ENCODE results near the gene CBX4. TPM values are rescaled to one million over a fixed set of nuclear protein-coding genes. Genes with fewer than 3 reads are reported as not detected.

CBX4 gene
- total and polyA plus RNA-seq, 10 of the 15 experiments (the other 5 are each of a cell fraction or from before 2014, with no cell fraction given), result 0.69 to 24.6 (median 4.2) TPM

DNA sequence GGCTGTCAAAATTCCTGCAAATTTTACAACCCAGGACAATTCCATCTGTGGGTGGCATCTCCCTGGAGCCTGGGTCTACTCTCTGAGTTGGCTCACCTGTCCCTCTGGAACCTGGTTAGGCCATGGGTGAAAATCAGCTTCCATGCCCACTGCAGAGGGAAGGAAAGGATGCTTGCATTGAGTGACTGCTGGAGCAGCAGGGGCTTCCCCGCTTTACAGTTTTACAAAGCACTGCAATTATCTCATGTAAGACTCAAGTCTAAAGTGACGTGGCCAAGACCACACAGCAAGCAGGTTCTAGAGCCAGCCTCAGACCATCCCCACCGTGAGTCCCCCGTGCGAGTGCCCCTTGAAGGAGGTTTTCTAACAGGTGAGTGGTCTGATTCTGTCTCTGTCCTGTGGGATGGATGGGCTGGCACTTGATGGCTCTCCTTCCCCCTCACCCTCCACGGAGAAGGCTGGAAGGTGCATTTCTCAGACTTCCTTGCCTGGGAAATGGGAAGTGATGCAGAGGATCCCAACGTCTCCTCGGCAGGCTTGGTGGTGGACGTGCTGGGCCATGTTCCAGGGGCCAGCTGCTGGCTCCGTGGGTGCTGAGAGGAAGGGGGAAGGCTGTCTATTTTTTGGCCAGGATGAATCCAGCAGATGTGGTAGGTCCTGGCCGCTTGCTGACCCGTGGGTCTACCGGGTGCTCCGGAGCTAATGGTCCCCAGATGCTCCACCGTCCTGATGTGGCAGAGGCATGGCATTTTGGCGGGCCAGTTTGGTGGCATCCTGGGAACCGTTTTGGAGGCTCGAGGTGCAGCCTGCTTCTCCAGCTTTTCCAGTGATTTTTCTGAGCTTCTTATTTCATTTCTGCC is 26.3 kb upstream of the CBX4 start:
- Histone ChIP-seq H4K20me1 (ENCODE audit: control insufficient read depth, insufficient read depth) (no peaks in the 10 kb centered on the region), H2AFZ (ENCODE audit: control insufficient read depth, low read depth, low read length) (no peak overlapping the region), H3K4me3 (no peak overlapping the region), H3K9me3 (replicated peaks; ENCODE audit: control insufficient read depth, insufficient read depth, low read length) (no peaks in the 10 kb centered on the region), H3K9ac (ENCODE audit: control insufficient read depth, insufficient read depth, low read length) (no peak overlapping the region), H3K4me1 (ENCODE audit: control insufficient read depth, insufficient read depth, low read length) (peaks cover 4% of the 10 kb centered on the region), H3K36me3 (ENCODE audit: control insufficient read depth in 2 of 2, insufficient read depth in 2 of 2, low read length in 1 of 2) (no peaks in the 10 kb centered on the region), H3K27me3 (replicated peaks in 1 of 2; ENCODE audit: control insufficient read depth in 2 of 2, insufficient read depth in 2 of 2, low read length in 1 of 2) (peaks cover 0 to 3% of the 10 kb centered on the region in 2 experiments; a peak in 2 of 4 replicates), H3K79me2 (ENCODE audit: control insufficient read depth, insufficient read depth, low read length) (no peaks in the 10 kb centered on the region), H3K27ac (ENCODE audit: control insufficient read depth, insufficient read depth) (no peak overlapping the region), H3K4me2 (ENCODE audit: control insufficient read depth, insufficient read depth) (no peak overlapping the region)
- SMC1A ChIA-PET (ENCODE audit: uncharacterized antibody, unreplicated experiment), result interaction anchor here (1.0 to 1.5 kb wide), 3 partner anchors 8 to 14 kb away, joined by 4 to 5 read pairs (median 4); no protein-coding TSS in a partner anchor
- POLR2A ChIA-PET, result interaction anchor here (0.6 kb wide), 1 partner anchor 92 kb away, joined by 5 read pairs; no protein-coding TSS in a partner anchor
- ATAC-seq, result peak; percentile 76
- CTCF ChIA-PET, result interaction anchor here (1.0 to 1.1 kb wide), 2 partner anchors 27 to 51 kb away, joined by 3 read pairs; partner anchors contain the start of gene CBX4
- WGBS (ENCODE audit: insufficient coverage, insufficient replicate concordance, low lambda C conversion rate, missing lambda C conversion rate), result 29% methylated on average over 18 of the region's 18 CpGs
- RAD21 ChIA-PET (ENCODE audit: unreplicated experiment), result no interaction called here
- BruUV-seq (replicated peaks), result no TSS peak
- intact Hi-C loops (cut with micrococcal nuclease; ENCODE audit: unreplicated experiment) (no loop called here), in situ Hi-C loops (cut with MboI) (no loop called here)
- no peak for FAIRE-seq
- no peak for DNase-seq (ENCODE audit: low read depth, low spot score)
- TF ChIP-seq ZSCAN29 (IDR thresholded peaks at IDR 0.05) (no peak), CREM (IDR thresholded peaks at IDR 0.05; ENCODE audit: low read depth) (0 out of 2 replicates have a peak, but pooled peaks have one; percentile 21), SIX5 (IDR thresholded peaks at IDR 0.05; ENCODE audit: low read depth, low read length, severe bottlenecking) (no peak), HCFC1 (IDR thresholded peaks at IDR 0.05; ENCODE audit: low read length) (no peak), CREB1 (IDR thresholded peaks at IDR 0.05; ENCODE audit: low read depth) (no peak), CHD1 (IDR thresholded peaks at IDR 0.05; ENCODE audit: low read depth, low read length) (no peak)
- TF ChIP-seq, protein P1, sequence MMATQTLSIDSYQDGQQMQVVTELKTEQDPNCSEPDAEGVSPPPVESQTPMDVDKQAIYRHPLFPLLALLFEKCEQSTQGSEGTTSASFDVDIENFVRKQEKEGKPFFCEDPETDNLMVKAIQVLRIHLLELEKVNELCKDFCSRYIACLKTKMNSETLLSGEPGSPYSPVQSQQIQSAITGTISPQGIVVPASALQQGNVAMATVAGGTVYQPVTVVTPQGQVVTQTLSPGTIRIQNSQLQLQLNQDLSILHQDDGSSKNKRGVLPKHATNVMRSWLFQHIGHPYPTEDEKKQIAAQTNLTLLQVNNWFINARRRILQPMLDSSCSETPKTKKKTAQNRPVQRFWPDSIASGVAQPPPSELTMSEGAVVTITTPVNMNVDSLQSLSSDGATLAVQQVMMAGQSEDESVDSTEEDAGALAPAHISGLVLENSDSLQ (IDR thresholded peaks at IDR 0.05), result peak; percentile 75
- TF ChIP-seq, protein P2, sequence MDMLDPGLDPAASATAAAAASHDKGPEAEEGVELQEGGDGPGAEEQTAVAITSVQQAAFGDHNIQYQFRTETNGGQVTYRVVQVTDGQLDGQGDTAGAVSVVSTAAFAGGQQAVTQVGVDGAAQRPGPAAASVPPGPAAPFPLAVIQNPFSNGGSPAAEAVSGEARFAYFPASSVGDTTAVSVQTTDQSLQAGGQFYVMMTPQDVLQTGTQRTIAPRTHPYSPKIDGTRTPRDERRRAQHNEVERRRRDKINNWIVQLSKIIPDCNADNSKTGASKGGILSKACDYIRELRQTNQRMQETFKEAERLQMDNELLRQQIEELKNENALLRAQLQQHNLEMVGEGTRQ (IDR thresholded peaks at IDR 0.05; ENCODE audit: borderline replicate concordance, low read depth, low read length), result no peak
- TF ChIP-seq, protein P3, sequence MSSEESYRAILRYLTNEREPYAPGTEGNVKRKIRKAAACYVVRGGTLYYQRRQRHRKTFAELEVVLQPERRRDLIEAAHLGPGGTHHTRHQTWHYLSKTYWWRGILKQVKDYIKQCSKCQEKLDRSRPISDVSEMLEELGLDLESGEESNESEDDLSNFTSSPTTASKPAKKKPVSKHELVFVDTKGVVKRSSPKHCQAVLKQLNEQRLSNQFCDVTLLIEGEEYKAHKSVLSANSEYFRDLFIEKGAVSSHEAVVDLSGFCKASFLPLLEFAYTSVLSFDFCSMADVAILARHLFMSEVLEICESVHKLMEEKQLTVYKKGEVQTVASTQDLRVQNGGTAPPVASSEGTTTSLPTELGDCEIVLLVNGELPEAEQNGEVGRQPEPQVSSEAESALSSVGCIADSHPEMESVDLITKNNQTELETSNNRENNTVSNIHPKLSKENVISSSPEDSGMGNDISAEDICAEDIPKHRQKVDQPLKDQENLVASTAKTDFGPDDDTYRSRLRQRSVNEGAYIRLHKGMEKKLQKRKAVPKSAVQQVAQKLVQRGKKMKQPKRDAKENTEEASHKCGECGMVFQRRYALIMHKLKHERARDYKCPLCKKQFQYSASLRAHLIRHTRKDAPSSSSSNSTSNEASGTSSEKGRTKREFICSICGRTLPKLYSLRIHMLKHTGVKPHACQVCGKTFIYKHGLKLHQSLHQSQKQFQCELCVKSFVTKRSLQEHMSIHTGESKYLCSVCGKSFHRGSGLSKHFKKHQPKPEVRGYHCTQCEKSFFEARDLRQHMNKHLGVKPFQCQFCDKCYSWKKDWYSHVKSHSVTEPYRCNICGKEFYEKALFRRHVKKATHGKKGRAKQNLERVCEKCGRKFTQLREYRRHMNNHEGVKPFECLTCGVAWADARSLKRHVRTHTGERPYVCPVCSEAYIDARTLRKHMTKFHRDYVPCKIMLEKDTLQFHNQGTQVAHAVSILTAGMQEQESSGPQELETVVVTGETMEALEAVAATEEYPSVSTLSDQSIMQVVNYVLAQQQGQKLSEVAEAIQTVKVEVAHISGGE (CRISPR knock-in tag; IDR thresholded peaks at IDR 0.05), result no peak
- TF ChIP-seq, protein P4, sequence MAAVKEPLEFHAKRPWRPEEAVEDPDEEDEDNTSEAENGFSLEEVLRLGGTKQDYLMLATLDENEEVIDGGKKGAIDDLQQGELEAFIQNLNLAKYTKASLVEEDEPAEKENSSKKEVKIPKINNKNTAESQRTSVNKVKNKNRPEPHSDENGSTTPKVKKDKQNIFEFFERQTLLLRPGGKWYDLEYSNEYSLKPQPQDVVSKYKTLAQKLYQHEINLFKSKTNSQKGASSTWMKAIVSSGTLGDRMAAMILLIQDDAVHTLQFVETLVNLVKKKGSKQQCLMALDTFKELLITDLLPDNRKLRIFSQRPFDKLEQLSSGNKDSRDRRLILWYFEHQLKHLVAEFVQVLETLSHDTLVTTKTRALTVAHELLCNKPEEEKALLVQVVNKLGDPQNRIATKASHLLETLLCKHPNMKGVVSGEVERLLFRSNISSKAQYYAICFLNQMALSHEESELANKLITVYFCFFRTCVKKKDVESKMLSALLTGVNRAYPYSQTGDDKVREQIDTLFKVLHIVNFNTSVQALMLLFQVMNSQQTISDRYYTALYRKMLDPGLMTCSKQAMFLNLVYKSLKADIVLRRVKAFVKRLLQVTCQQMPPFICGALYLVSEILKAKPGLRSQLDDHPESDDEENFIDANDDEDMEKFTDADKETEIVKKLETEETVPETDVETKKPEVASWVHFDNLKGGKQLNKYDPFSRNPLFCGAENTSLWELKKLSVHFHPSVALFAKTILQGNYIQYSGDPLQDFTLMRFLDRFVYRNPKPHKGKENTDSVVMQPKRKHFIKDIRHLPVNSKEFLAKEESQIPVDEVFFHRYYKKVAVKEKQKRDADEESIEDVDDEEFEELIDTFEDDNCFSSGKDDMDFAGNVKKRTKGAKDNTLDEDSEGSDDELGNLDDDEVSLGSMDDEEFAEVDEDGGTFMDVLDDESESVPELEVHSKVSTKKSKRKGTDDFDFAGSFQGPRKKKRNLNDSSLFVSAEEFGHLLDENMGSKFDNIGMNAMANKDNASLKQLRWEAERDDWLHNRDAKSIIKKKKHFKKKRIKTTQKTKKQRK (IDR thresholded peaks at IDR 0.05; ENCODE audit: low read depth, low read length), result no peak
